Aorta (tissue), 5 donors: ENCODE data around the gene SYNPR. TPM values are rescaled to one million over a fixed set of nuclear protein-coding genes. Genes with fewer than 3 reads are reported as not detected.

ENCODE experiments used
- ATAC-seq: fragments of 200-7000 bp; cut with Tn5 transposase; one replicate; pipeline ENCODE4 v1.9.1; 2022; ENCODE audit warnings: moderate library complexity; ENCODE audit not compliant: low FRiP score
- DNase-seq, 2 donors: peaks; one replicate each; pipeline ENCODE4 v3.0.0-alpha.2; 2020
- H3K27ac ChIP-seq, 2 donors: one replicate each; pipeline ENCODE4 v1.5.1; 2013; ENCODE audit warnings: low read length in 2 of 2, mild to moderate bottlenecking in 2 of 2, moderate library complexity in 2 of 2, control low read depth in 1 of 2, inconsistent platforms in 1 of 2, low read depth in 1 of 2
- H3K27me3 ChIP-seq, 2 donors: one replicate each; pipeline ENCODE4 v1.6.1; 2013; ENCODE audit warnings: control low read depth in 1 of 2, low read length in 1 of 2, mild to moderate bottlenecking in 1 of 2, moderate library complexity in 1 of 2; ENCODE audit not compliant: insufficient read depth in 2 of 2, control insufficient read depth in 1 of 2
- H3K36me3 ChIP-seq, 2 donors: one replicate each; pipeline ENCODE4 v1.6.1; 2013; ENCODE audit warnings: control low read depth in 1 of 2, low read length in 1 of 2, mild to moderate bottlenecking in 1 of 2; ENCODE audit not compliant: insufficient read depth in 2 of 2, control insufficient read depth in 1 of 2
- H3K4me1 ChIP-seq, 2 donors: one replicate each; pipeline ENCODE4 v1.6.1; 2013; ENCODE audit warnings: low read length in 2 of 2, control low read depth in 1 of 2, mild to moderate bottlenecking in 1 of 2, moderate library complexity in 1 of 2; ENCODE audit not compliant: insufficient read depth in 2 of 2, control insufficient read depth in 1 of 2
- H3K4me3 ChIP-seq, 2 donors: one replicate each; pipeline ENCODE4 v1.5.1; 2013; ENCODE audit warnings: low read length in 2 of 2, control low read depth in 1 of 2, mild to moderate bottlenecking in 1 of 2
- H3K9me3 ChIP-seq: one replicate; pipeline ENCODE4 v1.6.1; 2013; ENCODE audit warnings: mild to moderate bottlenecking, low read length; ENCODE audit not compliant: control insufficient read depth
- WGBS, 2 donors: extraction: QIAGEN DNeasy Blood & Tissue Kit; methylation state at CpG; one replicate each; pipeline ENCODE4 v1.1.7; 2013; 5-methylcytosine and 5-hydroxymethylcytosine counted together
- intact Hi-C, 2 donors: fragments of 100-400 bp; cut with DNase I; formaldehyde crosslinking; loops; one replicate each; pipeline versions ENCODE4 v1.14.2 to v1.15.0; 2022
- polyA plus RNA-seq, 2 donors: library from polyadenylated mRNA; stranded (reverse); fragments of 200-250 nt; gene quantifications; one replicate each; pipeline ENCODE4 v1.2.3, GENCODE V29; 2013
- total RNA-seq, 2 donors: library from RNA; stranded (reverse); fragmentation: NEBNext Ultra II Directional; extraction: Animal tissue kit (Norgen Biotek cat#: 25700); gene quantifications; one replicate each; pipeline ENCODE4 v1.2.1, GENCODE V29; 2021
- donor health status: healthy with polysubstance abuse.
- donor health status: Bipolar disorder and iron deficiency.
- donor health status: DM: no; HTN: no; CAD: no.
- donor health status: DM: no; HTN: no; CAD: no.
- donor health status: DM: yes; HTN: yes; CAD: no.

Gene SYNPR
- total and polyA plus RNA-seq, 4 donors, result not detected

DNA sequence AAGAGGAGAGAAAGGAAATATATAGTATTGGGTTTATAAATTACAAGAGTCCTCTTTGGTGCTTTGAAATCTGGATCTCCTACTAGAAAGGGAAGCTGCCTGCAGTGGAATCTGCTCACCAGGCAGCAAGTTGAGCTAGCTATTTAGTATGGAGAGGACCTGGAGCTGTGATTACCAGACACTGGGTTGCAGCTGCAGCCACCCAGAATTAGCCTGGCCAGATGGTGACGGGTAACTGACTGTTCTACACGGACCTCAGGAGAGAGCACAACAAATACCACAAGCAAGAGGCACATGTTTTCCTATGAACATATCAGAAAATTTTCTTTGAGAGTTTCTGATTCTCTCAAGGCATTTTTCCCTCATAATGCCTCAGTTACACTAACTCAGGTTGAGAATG, 46.5 kb downstream of the SYNPR start:
- H3K27me3 ChIP-seq, result peaks cover 0 to 3% of the 10 kb centered on the region in 2 donors
- no peak for DNase-seq
- no peak for ATAC-seq
- H3K27ac ChIP-seq, result no peak overlapping the region
- no peak overlapping the region for H3K4me3 ChIP-seq
- H3K36me3 ChIP-seq, result no peaks in the 10 kb centered on the region
- 31 to 44% methylated on average over 2 of the region's 2 CpGs for WGBS, 2 donors
- intact Hi-C loops, result no loop called here
- H3K4me1 ChIP-seq, result no peaks in the 10 kb centered on the region
- no peaks in the 10 kb centered on the region for H3K9me3 ChIP-seq

GRCh38 chr3:63325386-63325785, 47.3 kb downstream of the SYNPR start:
- H3K27me3 ChIP-seq, result peaks cover 0 to 3% of the 10 kb centered on the region in 2 donors
- DNase-seq (no peak), ATAC-seq (no peak)
- H3K9me3 ChIP-seq, result no peaks in the 10 kb centered on the region
- no peaks in the 10 kb centered on the region for H3K36me3 ChIP-seq
- no peak overlapping the region for H3K4me3 ChIP-seq
- WGBS, 2 donors, result 81 to 87% methylated on average over 2 of the region's 2 CpGs
- no peaks in the 10 kb centered on the region for H3K4me1 ChIP-seq
- intact Hi-C loops, result no loop called here
- no peak overlapping the region for H3K27ac ChIP-seq

DNA sequence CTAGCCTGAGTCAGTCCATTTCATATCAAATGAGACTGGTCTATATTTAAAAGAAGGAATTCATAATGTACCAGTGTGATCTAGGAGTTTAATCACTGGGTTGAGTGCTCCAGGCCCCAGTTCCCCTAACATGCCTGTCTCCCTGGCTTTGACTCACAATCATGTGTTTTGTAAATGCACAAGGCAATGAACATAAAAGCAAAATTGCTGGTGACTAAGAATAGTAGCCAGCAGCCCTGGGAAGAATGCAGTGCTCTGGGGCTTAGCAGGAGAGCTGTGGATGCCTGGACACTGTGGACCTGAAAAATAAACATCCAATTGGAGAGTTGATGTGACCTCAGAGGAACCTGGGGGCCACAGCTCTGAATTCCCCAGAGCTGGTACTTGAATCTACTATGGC, 50.3 kb downstream of the SYNPR start:
- ATAC-seq (no peak), DNase-seq (no peak)
- no peaks in the 10 kb centered on the region for H3K36me3 ChIP-seq
- H3K4me1 ChIP-seq, result no peaks in the 10 kb centered on the region
- no peak overlapping the region for H3K4me3 ChIP-seq
- no peaks in the 10 kb centered on the region for H3K9me3 ChIP-seq
- no peaks in the 10 kb centered on the region for H3K27me3 ChIP-seq
- H3K27ac ChIP-seq, result no peak overlapping the region
- intact Hi-C loops, result no loop called here

DNA sequence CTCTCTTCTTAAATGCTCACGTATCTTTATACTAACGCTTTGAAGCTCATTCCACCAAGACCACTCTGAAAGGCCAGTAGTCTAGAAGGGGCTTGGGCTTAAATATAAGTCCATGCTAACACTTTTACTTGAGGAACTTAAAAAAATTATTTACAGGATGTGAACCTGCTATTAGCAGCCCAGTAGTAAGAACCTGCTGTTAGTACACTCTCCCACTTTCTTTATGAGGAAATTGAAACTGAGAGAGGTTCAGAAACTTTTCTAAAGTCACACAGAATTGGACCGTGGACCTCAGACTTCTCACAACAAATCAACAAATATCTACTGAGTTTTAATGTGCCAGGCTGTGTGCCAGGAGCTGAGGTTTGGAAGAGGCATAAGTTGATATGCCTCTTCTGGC, 53.4 kb downstream of the SYNPR start:
- WGBS, 2 donors, result 73 to 76% methylated on average over 3 of the region's 3 CpGs
- ATAC-seq (no peak), DNase-seq (no peak)
- Histone ChIP-seq H3K27me3 (no peaks in the 10 kb centered on the region), H3K36me3 (no peaks in the 10 kb centered on the region), H3K9me3 (no peaks in the 10 kb centered on the region), H3K4me1 (no peaks in the 10 kb centered on the region), H3K27ac (no peak overlapping the region), H3K4me3 (no peak overlapping the region)
- intact Hi-C loops, result no loop called here

GRCh38 chr3:63333815-63334214, 55.7 kb downstream of the SYNPR start:
- H3K4me3 ChIP-seq, result no peak overlapping the region
- no peaks in the 10 kb centered on the region for H3K27me3 ChIP-seq
- DNase-seq (no peak), ATAC-seq (no peak)
- H3K4me1 ChIP-seq, result no peaks in the 10 kb centered on the region
- H3K36me3 ChIP-seq, result no peaks in the 10 kb centered on the region
- no peaks in the 10 kb centered on the region for H3K9me3 ChIP-seq
- WGBS, 2 donors, result 66 to 76% methylated on average over 1 of the region's 1 CpG
- intact Hi-C loops, result no loop called here
- no peak overlapping the region for H3K27ac ChIP-seq

DNA sequence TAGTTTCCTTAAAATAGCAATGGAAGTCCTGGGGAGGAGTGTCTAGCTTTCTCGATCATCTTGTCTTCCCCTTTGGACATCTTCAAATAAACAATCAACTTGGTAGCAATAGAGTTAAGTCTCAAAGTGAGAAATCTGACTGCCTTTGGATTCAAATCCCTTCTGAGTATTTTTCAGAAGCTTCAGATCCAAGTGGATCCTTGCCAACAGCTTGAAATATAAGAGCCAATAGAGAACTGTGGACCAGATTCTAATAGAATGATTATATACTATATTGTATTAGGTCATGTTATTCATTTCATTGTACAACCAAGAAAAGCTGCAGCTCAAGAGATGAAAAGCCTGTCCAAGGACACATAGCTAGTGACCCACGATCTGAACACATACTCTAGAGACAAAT, 60.2 kb downstream of the SYNPR start:
- H3K4me1 ChIP-seq, result no peaks in the 10 kb centered on the region

GRCh38 chr3:63343674-63344073, 65.6 kb downstream of the SYNPR start:
- DNase-seq, result peak; percentile 80 to 88
- intact Hi-C loops, result no loop called here
- Histone ChIP-seq H3K4me3 (no peak overlapping the region), H3K4me1 (no peaks in the 10 kb centered on the region), H3K36me3 (no peaks in the 10 kb centered on the region), H3K27me3 (no peaks in the 10 kb centered on the region), H3K9me3 (no peaks in the 10 kb centered on the region), H3K27ac (no peak overlapping the region)
- WGBS, 2 donors, result 0 to 2% methylated on average over 9 of the region's 9 CpGs
- peak; percentile 62 for ATAC-seq

More for the DNA sequence above, 60.2 kb downstream of the SYNPR start:
- H3K27me3 ChIP-seq, result no peaks in the 10 kb centered on the region
- 51 to 60% methylated on average over 2 of the region's 2 CpGs for WGBS, 2 donors
- H3K27ac ChIP-seq, result no peak overlapping the region
- no peaks in the 10 kb centered on the region for H3K9me3 ChIP-seq
- ATAC-seq (no peak), DNase-seq (no peak)
- H3K4me3 ChIP-seq, result no peak overlapping the region
- no peaks in the 10 kb centered on the region for H3K36me3 ChIP-seq
- intact Hi-C loops, result no loop called here

DNA sequence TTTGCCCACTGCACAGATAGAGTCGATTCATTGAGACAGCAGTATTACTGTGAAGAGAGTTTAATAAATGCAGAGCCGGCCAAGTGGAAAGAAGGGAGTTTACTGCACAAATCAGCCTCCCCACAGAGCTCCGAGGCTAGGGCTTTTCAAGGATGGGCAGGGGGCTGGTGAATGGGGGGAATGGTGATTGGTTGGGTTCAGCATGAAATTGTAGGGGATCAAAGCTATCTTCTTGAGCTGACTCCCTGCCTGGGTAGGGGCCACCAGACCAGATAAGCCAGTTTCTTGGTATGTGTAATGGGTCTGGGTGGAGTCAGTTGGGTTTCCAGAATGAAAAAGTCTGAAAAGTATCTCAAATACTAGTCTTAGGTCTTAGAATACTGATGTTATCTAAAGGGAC, 66.6 kb downstream of the SYNPR start:
- no peaks in the 10 kb centered on the region for H3K4me1 ChIP-seq
- no peak overlapping the region for H3K27ac ChIP-seq
- no peak for ATAC-seq
- no peak overlapping the region for H3K4me3 ChIP-seq
- intact Hi-C loops, result no loop called here
- no peaks in the 10 kb centered on the region for H3K9me3 ChIP-seq
- DNase-seq, result no peak
- H3K27me3 ChIP-seq, result no peaks in the 10 kb centered on the region
- no peaks in the 10 kb centered on the region for H3K36me3 ChIP-seq
- WGBS, 2 donors, result 48 to 63% methylated on average over 3 of the region's 3 CpGs

- no peak for ATAC-seq
- peak in 1 of 2 donors; percentile 54 for DNase-seq
- intact Hi-C loops, result loop anchor here in 1 of 2 donors (2.0 to 5.0 kb wide), 2 partner anchors 467 to 642 kb away; no protein-coding TSS in a partner anchor
- Histone ChIP-seq H3K36me3 (no peaks in the 10 kb centered on the region), H3K4me3 (no peak overlapping the region), H3K27me3 (no peaks in the 10 kb centered on the region), H3K4me1 (no peaks in the 10 kb centered on the region), H3K9me3 (no peaks in the 10 kb centered on the region), H3K27ac (no peak overlapping the region)
- WGBS, 2 donors, result 20% methylated on average over 8 of the region's 8 CpGs
These were observed 71.8 kb downstream of the SYNPR start for GRCh38 chr3:63349583-63350573.
